KOPT-K1 (cell line): Measurements from ENCODE around the gene YWHAH.
"Not testable (repeated sequence)": the region's sequence is repeated elsewhere in the genome, so short reads cannot be mapped to it uniquely, and the experiment has no call there.

Source experiments
- H3K27ac ChIP-seq: fragments of 200-600 bp; sonication (generic); 2 replicates; pipeline ENCODE4 v1.5.1; 2016; ENCODE audit warnings: antibody characterized with exemption, mild to moderate bottlenecking, low read depth, low read length; ENCODE audit not compliant: poor library complexity, severe bottlenecking
- H3K36me3 ChIP-seq: fragments of 200-600 bp; sonication (generic); 2 replicates; pipeline ENCODE4 v1.5.1; 2017; ENCODE audit warnings: antibody characterized with exemption, mild to moderate bottlenecking, low read length, moderate library complexity; ENCODE audit not compliant: insufficient read depth
- H3K9me3 ChIP-seq: fragments of 200-600 bp; sonication (generic); 2 replicates; pipeline ENCODE4 v1.5.1; 2017; ENCODE audit warnings: antibody characterized with exemption, low read length, mild to moderate bottlenecking; ENCODE audit not compliant: insufficient read depth, poor library complexity, severe bottlenecking

Gene YWHAH

DNA sequence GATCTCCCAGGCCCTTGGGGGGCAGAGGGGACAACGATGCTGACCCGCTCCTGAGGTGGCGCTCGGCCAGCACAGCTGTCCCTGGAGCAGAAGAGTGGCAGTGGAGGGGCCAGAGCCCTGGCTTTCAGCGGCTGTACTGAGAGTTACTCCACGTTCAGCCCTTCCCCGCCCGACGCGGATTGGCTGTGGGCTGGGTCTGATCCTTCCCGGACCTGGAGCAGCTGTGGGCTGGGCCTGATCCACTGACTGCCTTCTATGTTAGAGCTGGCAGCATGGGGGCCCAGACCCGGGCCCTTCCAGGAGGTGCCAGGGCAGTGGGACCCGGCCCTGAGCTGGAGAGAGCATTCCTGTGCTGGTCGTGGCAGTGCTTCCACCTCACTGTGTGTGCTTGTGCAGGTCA is 27.8 kb downstream of the YWHAH start:
- no peaks in the 10 kb centered on the region for H3K36me3 ChIP-seq
- no peaks in the 10 kb centered on the region for H3K9me3 ChIP-seq
- no peak overlapping the region for H3K27ac ChIP-seq

- H3K36me3 ChIP-seq = no peaks in the 10 kb centered on the region
- H3K9me3 ChIP-seq = no peaks in the 10 kb centered on the region
- no peak overlapping the region for H3K27ac ChIP-seq
These were observed 29.4 kb downstream of the YWHAH start for GRCh38 chr22:31973739-31974138.

DNA sequence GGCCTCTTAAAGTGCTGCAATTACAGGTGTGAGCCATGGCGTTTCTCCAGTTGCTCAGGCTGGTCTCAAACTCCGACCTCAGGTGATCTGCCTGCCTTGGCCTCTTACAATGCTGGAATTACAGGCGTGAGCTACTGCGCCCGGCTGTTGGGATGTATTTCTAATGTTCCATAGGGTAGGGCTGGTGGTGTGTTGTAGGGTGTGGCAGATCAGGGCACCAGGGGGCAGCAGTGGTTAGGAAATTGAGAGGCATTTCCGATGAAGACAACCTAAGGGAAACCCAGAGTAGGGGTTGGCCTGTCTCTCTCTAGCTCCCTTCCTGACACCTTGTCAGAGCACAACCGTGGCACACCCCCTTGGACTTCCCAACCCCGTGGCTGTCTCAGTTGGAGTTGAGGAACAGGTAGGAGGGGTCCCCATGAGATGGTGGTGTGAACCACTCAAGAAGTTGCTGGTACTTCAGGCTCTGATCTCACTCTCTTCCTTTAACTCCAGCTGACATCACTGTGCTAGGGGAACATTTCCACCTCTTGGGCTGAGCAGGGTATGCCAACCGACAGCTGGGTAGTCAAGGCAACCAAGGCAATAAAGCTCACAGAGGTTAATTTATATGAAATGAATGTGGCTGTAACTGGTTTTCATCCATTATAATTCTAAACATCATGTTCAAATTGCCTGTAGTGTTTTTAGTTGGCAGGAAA is 33.0 kb downstream of the YWHAH start:
- Histone ChIP-seq H3K9me3 (no peaks in the 10 kb centered on the region), H3K27ac (no peak overlapping the region), H3K36me3 (no peaks in the 10 kb centered on the region)

DNA sequence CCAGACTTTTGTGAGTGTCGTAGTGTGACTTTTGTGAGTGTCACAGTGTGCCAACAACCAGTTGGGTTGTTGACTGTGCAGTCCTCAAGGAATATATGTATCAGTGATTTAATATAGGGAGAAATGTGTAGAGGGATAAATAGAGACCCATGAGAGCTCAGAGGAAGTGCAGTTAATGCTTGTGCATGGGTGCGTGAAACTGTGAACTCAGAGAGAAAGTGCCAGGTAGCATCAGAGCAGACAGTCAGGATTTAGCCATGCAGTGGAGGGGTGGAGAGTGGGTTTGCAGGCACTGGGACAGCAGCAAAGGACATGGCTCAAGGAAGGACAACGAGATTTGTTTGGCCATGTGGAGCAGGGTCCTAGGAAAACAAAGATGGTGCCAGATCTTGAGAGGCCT is 33.6 kb downstream of the YWHAH start:
- Histone ChIP-seq H3K27ac (no peak overlapping the region), H3K9me3 (no peaks in the 10 kb centered on the region), H3K36me3 (no peaks in the 10 kb centered on the region)

DNA sequence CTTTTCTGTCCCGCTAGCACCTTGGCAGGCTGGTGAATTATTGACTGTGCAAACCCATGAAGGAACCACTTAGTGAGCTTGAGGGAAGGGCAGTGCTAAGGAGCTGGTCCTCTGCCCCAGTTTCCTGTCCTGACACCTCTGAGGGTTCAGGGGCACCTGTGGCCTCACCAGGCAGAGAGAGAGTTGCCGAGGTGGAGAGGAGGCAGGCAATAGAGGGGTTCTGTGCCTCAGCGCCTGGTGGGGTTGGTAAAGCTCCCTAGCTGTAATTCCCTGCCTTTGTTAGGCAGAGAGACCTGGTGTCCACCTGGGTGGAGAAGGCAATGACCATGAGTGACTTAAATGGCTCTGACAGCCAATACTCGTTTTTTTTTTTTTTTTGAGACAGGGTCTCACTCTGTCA is 36.3 kb downstream of the YWHAH start:
- no peaks in the 10 kb centered on the region for H3K9me3 ChIP-seq
- H3K36me3 ChIP-seq = no peaks in the 10 kb centered on the region
- H3K27ac ChIP-seq = no peak overlapping the region

DNA sequence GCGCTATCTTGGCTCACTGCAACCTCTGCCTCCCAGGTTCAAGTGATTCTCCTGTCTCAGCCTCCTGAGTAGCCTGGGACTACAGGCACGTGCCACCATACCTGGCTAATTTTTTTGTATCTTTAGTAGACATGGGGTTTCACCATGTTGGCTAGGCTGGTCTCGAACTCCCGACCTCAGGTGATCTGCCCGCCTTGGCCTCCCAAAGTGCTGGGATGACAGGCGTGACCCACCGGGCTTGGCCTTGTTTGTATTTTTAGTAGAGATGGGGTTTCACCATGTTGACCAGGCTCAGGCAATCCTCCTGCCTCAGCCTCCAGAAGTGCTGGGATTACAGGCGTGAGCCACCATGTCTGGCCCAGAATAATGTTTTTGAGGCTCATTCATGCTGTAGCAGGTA is 37.6 kb downstream of the YWHAH start:
- not testable (repeated sequence) for H3K27ac ChIP-seq, H3K9me3 ChIP-seq, H3K36me3 ChIP-seq

DNA sequence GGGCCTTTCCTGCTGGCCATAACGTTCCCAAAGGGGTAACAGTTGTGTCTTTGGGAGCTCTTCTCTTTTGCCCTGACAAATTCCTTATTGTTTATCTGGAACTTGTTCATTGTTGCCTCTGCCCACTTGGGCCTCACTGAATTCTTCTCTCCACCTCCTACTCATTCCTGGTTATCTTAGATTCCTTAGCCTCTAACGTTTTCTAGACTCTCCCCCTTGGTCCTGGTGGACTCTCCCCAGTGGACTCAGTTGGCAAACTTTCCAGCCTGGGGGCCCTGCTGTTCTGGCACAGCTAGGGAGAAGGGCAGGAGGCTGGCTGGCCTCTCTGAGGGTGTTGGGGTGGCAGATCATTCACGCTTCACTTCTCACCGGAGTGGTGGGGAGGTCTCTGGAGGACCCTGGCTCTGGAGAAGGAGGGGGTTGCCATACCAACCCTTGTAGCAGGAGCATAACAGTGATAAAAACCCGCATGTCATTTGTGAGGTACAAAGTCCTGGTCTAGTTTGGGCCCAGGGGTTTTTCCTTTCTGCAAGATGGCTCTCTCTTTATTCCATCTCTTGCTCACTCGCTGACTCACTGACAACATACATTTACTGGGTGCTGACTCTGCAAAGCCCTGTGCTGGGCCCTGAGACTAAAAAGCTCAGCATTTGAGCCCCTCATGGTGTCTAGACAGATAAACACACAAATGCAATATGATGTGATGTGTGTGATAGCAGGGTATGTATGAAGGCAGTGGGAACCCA is 39.7 kb downstream of the YWHAH start:
- H3K9me3 ChIP-seq = no peaks in the 10 kb centered on the region
- no peaks in the 10 kb centered on the region for H3K36me3 ChIP-seq
- no peak overlapping the region for H3K27ac ChIP-seq

GRCh38 chr22:31987218-31987617 is 42.9 kb downstream of the YWHAH start:
- Histone ChIP-seq H3K27ac (no peak overlapping the region), H3K9me3 (no peaks in the 10 kb centered on the region), H3K36me3 (no peaks in the 10 kb centered on the region)

DNA sequence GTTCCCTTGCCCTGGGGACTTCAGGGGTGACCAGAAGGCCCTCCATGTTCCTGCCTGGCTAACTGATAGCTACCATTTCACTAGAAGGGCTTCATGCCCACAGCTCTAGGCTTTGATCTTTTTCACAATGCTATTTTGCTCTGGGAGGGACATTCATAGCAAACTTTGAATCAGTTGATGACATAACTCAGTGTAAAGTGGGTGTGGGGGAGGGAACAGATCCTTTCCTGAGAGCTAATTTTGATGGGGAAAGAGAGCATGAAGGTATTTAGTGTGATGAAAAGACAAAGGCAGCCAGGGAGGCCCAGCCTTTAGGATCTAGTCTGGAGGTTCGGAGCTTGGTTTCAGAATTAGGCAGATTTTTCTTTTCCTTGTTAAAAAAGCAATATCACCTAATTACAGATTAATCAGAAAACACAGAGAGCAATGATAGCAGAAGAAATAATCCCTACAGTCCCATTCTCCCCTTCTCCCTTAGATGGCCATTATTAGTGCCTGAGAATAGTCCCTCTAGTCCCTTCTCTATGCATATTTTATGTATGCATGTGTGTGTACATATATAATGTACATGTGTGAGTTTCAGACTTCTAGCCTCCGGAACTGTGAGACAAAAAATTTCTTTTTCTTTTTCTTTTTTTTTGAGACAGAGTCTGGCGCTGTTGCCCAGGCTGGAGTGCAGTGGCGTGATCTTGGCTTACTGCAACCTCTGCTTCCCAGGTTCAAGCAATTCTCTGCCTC is 46.9 kb downstream of the YWHAH start:
- Histone ChIP-seq H3K27ac (no peak overlapping the region), H3K36me3 (no peaks in the 10 kb centered on the region), H3K9me3 (no peaks in the 10 kb centered on the region)

GRCh38 chr22:31995046-31995445 is 50.7 kb downstream of the YWHAH start:
- H3K36me3 ChIP-seq = no peaks in the 10 kb centered on the region
- no peak overlapping the region for H3K27ac ChIP-seq

DNA sequence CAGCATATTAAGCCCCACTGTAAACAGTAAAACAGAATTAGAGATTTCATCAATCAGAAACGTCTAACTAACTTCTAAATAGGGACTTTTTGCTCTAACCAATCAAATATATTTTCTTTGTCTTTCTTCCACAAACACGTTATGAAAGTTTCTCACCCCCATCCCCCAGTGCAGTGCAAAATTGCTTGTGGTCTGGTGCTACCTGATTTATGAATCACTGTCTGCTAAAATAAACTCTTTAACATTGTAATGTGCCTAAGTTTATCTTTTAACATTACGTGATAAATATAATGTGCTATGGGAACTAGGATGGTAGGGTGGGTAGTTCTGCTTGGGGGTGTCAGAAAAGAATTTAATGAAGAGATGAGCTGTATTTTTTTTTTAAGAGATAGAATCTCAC is 51.5 kb downstream of the YWHAH start:
- H3K9me3 ChIP-seq = no peaks in the 10 kb centered on the region
- no peaks in the 10 kb centered on the region for H3K36me3 ChIP-seq
- no peak overlapping the region for H3K27ac ChIP-seq

More at GRCh38 chr22:31995046-31995445, 50.7 kb downstream of the YWHAH start:
- no peaks in the 10 kb centered on the region for H3K9me3 ChIP-seq

DNA sequence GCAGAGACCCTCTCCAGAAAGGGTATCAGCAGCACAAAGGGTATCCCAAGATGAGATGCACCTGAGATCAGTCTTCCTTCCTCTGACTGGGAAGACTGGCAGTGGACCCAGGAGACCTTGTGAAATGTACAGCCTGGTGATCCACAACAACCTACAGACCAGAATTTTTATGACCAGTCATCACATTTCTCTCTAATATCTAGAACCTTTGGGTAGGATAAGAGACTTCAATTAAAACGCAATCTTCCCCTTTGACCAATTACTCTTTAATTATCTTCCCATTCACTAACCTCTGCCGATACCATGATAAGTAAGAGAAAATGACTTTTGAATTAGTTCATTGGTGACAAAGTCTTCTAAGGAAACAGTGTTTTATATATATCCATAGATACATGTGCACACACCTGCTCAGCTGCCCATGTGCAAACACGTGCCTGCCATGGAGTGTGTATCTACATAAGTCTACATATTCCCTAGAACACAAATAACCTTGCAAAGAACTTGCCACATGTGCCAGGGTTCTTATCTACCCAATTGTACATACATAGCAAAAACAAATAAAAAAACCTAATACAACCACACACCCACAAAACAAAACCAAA is 54.5 kb downstream of the YWHAH start:
- H3K36me3 ChIP-seq = no peaks in the 10 kb centered on the region
- no peak overlapping the region for H3K27ac ChIP-seq
- H3K9me3 ChIP-seq = no peaks in the 10 kb centered on the region

DNA sequence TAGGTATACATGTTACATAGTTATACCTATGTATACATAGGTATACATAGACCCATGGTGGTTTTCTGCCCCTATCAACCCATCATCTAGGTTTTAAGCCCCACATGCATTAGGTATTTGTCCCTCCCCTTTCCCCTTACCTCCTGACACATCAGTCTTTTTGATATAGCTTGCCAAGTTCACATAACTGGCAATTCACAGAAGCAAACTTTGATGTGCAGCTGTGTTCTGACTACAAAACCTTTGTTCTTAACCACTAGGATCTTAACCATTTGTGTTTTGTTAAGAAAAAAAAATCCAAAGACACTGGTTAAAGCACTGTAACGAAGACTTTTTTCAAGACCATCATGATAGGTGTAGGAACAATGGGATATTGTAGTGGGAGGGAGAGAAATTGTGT is 55.8 kb downstream of the YWHAH start:
- no peak overlapping the region for H3K27ac ChIP-seq

GRCh38 chr22:32005453-32005852 is 61.1 kb downstream of the YWHAH start:
- Histone ChIP-seq H3K9me3 (no peaks in the 10 kb centered on the region), H3K27ac (no peak overlapping the region), H3K36me3 (no peaks in the 10 kb centered on the region)

More for the DNA sequence above, 55.8 kb downstream of the YWHAH start:
- H3K9me3 ChIP-seq = no peaks in the 10 kb centered on the region
- H3K36me3 ChIP-seq = no peaks in the 10 kb centered on the region
